ENCODE measurements around the gene RSRP1. TPM values are rescaled to one million over a fixed set of nuclear protein-coding genes. Genes with fewer than 3 reads are reported as not detected.

The RSRP1 gene
- total and polyA plus RNA-seq, 2 donors (not counting 1 experiment from before 2014, with no cell fraction given) = 387 to 482 TPM

GRCh38 chr1:25217015-25217414 is 30.2 kb downstream of the RSRP1 start:
- POLR2A ChIA-PET = no interaction called here
- H3K4me3 Mint-ChIP-seq = no peak overlapping the region
- H3K27ac Mint-ChIP-seq = peak overlapping the region; percentile 2
- no peak for TF ChIP-seq EZH2 (IDR thresholded peaks at IDR 0.05; ENCODE audit: borderline replicate concordance, insufficient read depth, low read depth, low read length, poor library complexity, severe bottlenecking)
- TF ChIP-seq, protein P1, sequence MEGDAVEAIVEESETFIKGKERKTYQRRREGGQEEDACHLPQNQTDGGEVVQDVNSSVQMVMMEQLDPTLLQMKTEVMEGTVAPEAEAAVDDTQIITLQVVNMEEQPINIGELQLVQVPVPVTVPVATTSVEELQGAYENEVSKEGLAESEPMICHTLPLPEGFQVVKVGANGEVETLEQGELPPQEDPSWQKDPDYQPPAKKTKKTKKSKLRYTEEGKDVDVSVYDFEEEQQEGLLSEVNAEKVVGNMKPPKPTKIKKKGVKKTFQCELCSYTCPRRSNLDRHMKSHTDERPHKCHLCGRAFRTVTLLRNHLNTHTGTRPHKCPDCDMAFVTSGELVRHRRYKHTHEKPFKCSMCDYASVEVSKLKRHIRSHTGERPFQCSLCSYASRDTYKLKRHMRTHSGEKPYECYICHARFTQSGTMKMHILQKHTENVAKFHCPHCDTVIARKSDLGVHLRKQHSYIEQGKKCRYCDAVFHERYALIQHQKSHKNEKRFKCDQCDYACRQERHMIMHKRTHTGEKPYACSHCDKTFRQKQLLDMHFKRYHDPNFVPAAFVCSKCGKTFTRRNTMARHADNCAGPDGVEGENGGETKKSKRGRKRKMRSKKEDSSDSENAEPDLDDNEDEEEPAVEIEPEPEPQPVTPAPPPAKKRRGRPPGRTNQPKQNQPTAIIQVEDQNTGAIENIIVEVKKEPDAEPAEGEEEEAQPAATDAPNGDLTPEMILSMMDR (IDR thresholded peaks at IDR 0.05) = no peak
- no peak overlapping the region for H2AFZ ChIP-seq (ENCODE audit: insufficient read depth, low read depth, low read length, poor library complexity, severe bottlenecking)
- H4K20me1 ChIP-seq (ENCODE audit: control insufficient read depth, insufficient read depth, low read length, poor library complexity, severe bottlenecking) = no peaks in the 10 kb centered on the region
- no peak for ATAC-seq (ENCODE audit: low read depth)
- H3K27me3 Mint-ChIP-seq = no peaks in the 10 kb centered on the region
- CTCF ChIA-PET = interaction anchor here (0.9 to 2.5 kb wide), 2 partner anchors 11 to 357 kb away, joined by 3 to 8 read pairs; no protein-coding TSS in a partner anchor
- H3K9me3 ChIP-seq (ENCODE audit: control extremely low read depth in 1 of 3, control insufficient read depth in 2 of 3, insufficient read depth in 1 of 3, low read length in 2 of 3) = no peaks in the 10 kb centered on the region
- no peak overlapping the region for H3K4me2 ChIP-seq (replicated peaks; ENCODE audit: low read depth, low read length, poor library complexity, severe bottlenecking)
- H3K9me3 Mint-ChIP-seq (ENCODE audit: insufficient read depth) = no peaks in the 10 kb centered on the region
- no peak overlapping the region for H3K27ac ChIP-seq (ENCODE audit: low read length in 2 of 2)
- no peaks in the 10 kb centered on the region for H3K27me3 ChIP-seq (replicated peaks in 1 of 4; ENCODE audit: control extremely low read depth in 1 of 4, control insufficient read depth in 3 of 4, insufficient read depth in 4 of 4, low read length in 3 of 4)
- WGBS (ENCODE audit: insufficient coverage) = 76% methylated on average over 3 of the region's 3 CpGs
- H3K4me3 ChIP-seq (ENCODE audit: control extremely low read depth in 1 of 5, extremely low read depth in 1 of 5, insufficient read depth in 1 of 5, low read depth in 2 of 5, low read length in 4 of 5) = no peak overlapping the region
- intact Hi-C loops (cut with micrococcal nuclease) = no loop called here
- H3K4me1 Mint-ChIP-seq = peaks cover 12% of the 10 kb centered on the region
- DNase-seq = no peak
- peaks cover 5 to 8% of the 10 kb centered on the region in 2 donors for H3K4me1 ChIP-seq (ENCODE audit: control insufficient read depth in 2 of 2, insufficient read depth in 2 of 2, low read length in 2 of 2)
- no peak overlapping the region for H3K9ac ChIP-seq (ENCODE audit: low read length)
- H3K79me2 ChIP-seq (ENCODE audit: control insufficient read depth, insufficient read depth, low read length) = no peaks in the 10 kb centered on the region
- peaks cover 0 to 19% of the 10 kb centered on the region in 2 experiments for H3K36me3 ChIP-seq (replicated peaks in 1 of 2; ENCODE audit: control extremely low read depth in 1 of 2, control insufficient read depth in 1 of 2, extremely low read depth in 1 of 2, insufficient read depth in 2 of 2, low read length in 1 of 2)

GRCh38 chr1:25216123-25216522 is 31.1 kb downstream of the RSRP1 start:
- Mint-ChIP-seq H3K9me3 (ENCODE audit: insufficient read depth) (no peaks in the 10 kb centered on the region), H3K27me3 (no peaks in the 10 kb centered on the region), H3K27ac (no peak overlapping the region), H3K4me1 (peaks cover 12% of the 10 kb centered on the region), H3K4me3 (peak overlapping the region; percentile 27)
- Histone ChIP-seq H2AFZ (ENCODE audit: insufficient read depth, low read depth, low read length, poor library complexity, severe bottlenecking) (no peak overlapping the region), H3K4me1 (ENCODE audit: control insufficient read depth in 2 of 2, insufficient read depth in 2 of 2, low read length in 2 of 2) (peaks cover 5 to 8% of the 10 kb centered on the region in 2 donors), H3K4me2 (replicated peaks; ENCODE audit: low read depth, low read length, poor library complexity, severe bottlenecking) (peak overlapping the region; percentile 42), H3K79me2 (ENCODE audit: control insufficient read depth, insufficient read depth, low read length) (no peaks in the 10 kb centered on the region), H3K27ac (ENCODE audit: low read length in 2 of 2) (no peak overlapping the region), H3K9ac (ENCODE audit: low read length) (no peak overlapping the region), H3K36me3 (replicated peaks in 1 of 2; ENCODE audit: control extremely low read depth in 1 of 2, control insufficient read depth in 1 of 2, extremely low read depth in 1 of 2, insufficient read depth in 2 of 2, low read length in 1 of 2) (peaks cover 0 to 10% of the 10 kb centered on the region in 2 experiments), H3K4me3 (ENCODE audit: control extremely low read depth in 1 of 5, extremely low read depth in 1 of 5, insufficient read depth in 1 of 5, low read depth in 2 of 5, low read length in 4 of 5) (no peak overlapping the region), H3K27me3 (replicated peaks in 1 of 4; ENCODE audit: control extremely low read depth in 1 of 4, control insufficient read depth in 3 of 4, insufficient read depth in 4 of 4, low read length in 3 of 4) (no peaks in the 10 kb centered on the region), H3K9me3 (ENCODE audit: control extremely low read depth in 1 of 3, control insufficient read depth in 2 of 3, insufficient read depth in 1 of 3, low read length in 2 of 3) (no peaks in the 10 kb centered on the region), H4K20me1 (ENCODE audit: control insufficient read depth, insufficient read depth, low read length, poor library complexity, severe bottlenecking) (no peaks in the 10 kb centered on the region)
- intact Hi-C loops (cut with micrococcal nuclease) = no loop called here
- no peak for ATAC-seq (ENCODE audit: low read depth)
- TF ChIP-seq EZH2 (IDR thresholded peaks at IDR 0.05; ENCODE audit: borderline replicate concordance, insufficient read depth, low read depth, low read length, poor library complexity, severe bottlenecking) = no peak
- TF ChIP-seq, protein P1 (IDR thresholded peaks at IDR 0.05) = no peak
- WGBS (ENCODE audit: insufficient coverage) = 0% methylated on average over 1 of the region's 4 CpGs
- ChIA-PET CTCF (interaction anchor here (0.8 to 2.5 kb wide), 4 partner anchors 10 to 68 kb away, joined by 3 to 8 read pairs (median 4); partner anchors contain the start of gene SYF2), POLR2A (interaction anchor here (1.1 kb wide), 1 partner anchor 17 kb away, joined by 7 read pairs; the partner anchor contains the start of gene SYF2)
- DNase-seq = peak; percentile 40
